ENCODE data around the gene RGSL1.

The RGSL1 gene

GRCh38 chr1:182450087-182450486 is at the start of gene RGSL1:
RGSL1 (plus strand) TSS chr1:182450146; CDS start chr1:182450166, 20 bp downstream.
- no peak for DNase-seq (ENCODE audit: low spot score)
- no peak for TF ChIP-seq CTCF (IDR thresholded peaks at IDR 0.05; ENCODE audit: borderline replicate concordance, control extremely low read depth, extremely low read depth, insufficient read depth, missing control alignments)
- in situ Hi-C loops (cut with MboI; ENCODE audit: low sequenced_read_pairs, unreplicated experiment), result no loop called here

- TF ChIP-seq CTCF (IDR thresholded peaks at IDR 0.05; ENCODE audit: borderline replicate concordance, control extremely low read depth, extremely low read depth, insufficient read depth, missing control alignments), result no peak
- in situ Hi-C loops (cut with MboI; ENCODE audit: low sequenced_read_pairs, unreplicated experiment), result no loop called here
- DNase-seq (ENCODE audit: low spot score), result no peak
Measured at GRCh38 chr1:182400567-182400966, 49.4 kb upstream of the RGSL1 start, which contains the start of gene TEDDM1. TEDDM1 (minus strand) TSS chr1:182400667; CDS start chr1:182400485, 182 bp downstream.

GRCh38 chr1:182404781-182405180 is 45.2 kb upstream of the RGSL1 start:
- in situ Hi-C loops (cut with MboI; ENCODE audit: low sequenced_read_pairs, unreplicated experiment), result no loop called here
- TF ChIP-seq CTCF (IDR thresholded peaks at IDR 0.05; ENCODE audit: borderline replicate concordance, control extremely low read depth, extremely low read depth, insufficient read depth, missing control alignments), result peak; percentile 17
- no peak for DNase-seq (ENCODE audit: low spot score)

GRCh38 chr1:182405578-182405977 is 44.4 kb upstream of the RGSL1 start:
- DNase-seq (ENCODE audit: low spot score), result no peak
- in situ Hi-C loops (cut with MboI; ENCODE audit: low sequenced_read_pairs, unreplicated experiment), result no loop called here
- no peak for TF ChIP-seq CTCF (IDR thresholded peaks at IDR 0.05; ENCODE audit: borderline replicate concordance, control extremely low read depth, extremely low read depth, insufficient read depth, missing control alignments)

- no peak for DNase-seq (ENCODE audit: low spot score)
- in situ Hi-C loops (cut with MboI; ENCODE audit: low sequenced_read_pairs, unreplicated experiment), result no loop called here
- TF ChIP-seq CTCF (IDR thresholded peaks at IDR 0.05; ENCODE audit: borderline replicate concordance, control extremely low read depth, extremely low read depth, insufficient read depth, missing control alignments), result no peak
Measured at GRCh38 chr1:182406012-182406411, 43.9 kb upstream of the RGSL1 start.

GRCh38 chr1:182407724-182408123 is 42.2 kb upstream of the RGSL1 start:
- TF ChIP-seq CTCF (IDR thresholded peaks at IDR 0.05; ENCODE audit: borderline replicate concordance, control extremely low read depth, extremely low read depth, insufficient read depth, missing control alignments), result no peak
- DNase-seq (ENCODE audit: low spot score), result no peak
- in situ Hi-C loops (cut with MboI; ENCODE audit: low sequenced_read_pairs, unreplicated experiment), result no loop called here

Data from GM13976 (cell line).